ENCODE measurements around the gene BCL11B.
A peak's percentile ranks its signal among the peaks of the same experiment; 100 is the strongest.

BCL11B gene

GRCh38 chr14:99192830-99193229, 79.2 kb downstream of the BCL11B start:
- no peak overlapping the region for H3K4me3 ChIP-seq (replicated peaks; ENCODE audit: low read depth, low read length)
- TF ChIP-seq CTCF (IDR thresholded peaks at IDR 0.05; ENCODE audit: low read length, missing control alignments): no peak
- no peak for DNase-seq (ENCODE audit: low read depth)

- DNase-seq (ENCODE audit: low read depth): peak; percentile 71
- peak overlapping the region; percentile 36 for H3K4me3 ChIP-seq (replicated peaks; ENCODE audit: low read depth, low read length)
- no peak for TF ChIP-seq CTCF (IDR thresholded peaks at IDR 0.05; ENCODE audit: low read length, missing control alignments)
Measured at GRCh38 chr14:99192028-99192621, 79.9 kb downstream of the BCL11B start.

- no peak for DNase-seq (ENCODE audit: low read depth)
- H3K4me3 ChIP-seq (replicated peaks; ENCODE audit: low read depth, low read length): peak overlapping the region; percentile 36
- no peak for TF ChIP-seq CTCF (IDR thresholded peaks at IDR 0.05; ENCODE audit: low read length, missing control alignments)
Measured at GRCh38 chr14:99191395-99192027, 80.5 kb downstream of the BCL11B start.

GRCh38 chr14:99190696-99191394, 81.2 kb downstream of the BCL11B start:
- no peak overlapping the region for H3K4me3 ChIP-seq (replicated peaks; ENCODE audit: low read depth, low read length)
- DNase-seq (ENCODE audit: low read depth): no peak
- no peak for TF ChIP-seq CTCF (IDR thresholded peaks at IDR 0.05; ENCODE audit: low read length, missing control alignments)

- no peak for DNase-seq (ENCODE audit: low read depth)
- no peak for TF ChIP-seq CTCF (IDR thresholded peaks at IDR 0.05; ENCODE audit: low read length, missing control alignments)
- no peak overlapping the region for H3K4me3 ChIP-seq (replicated peaks; ENCODE audit: low read depth, low read length)
Measured at GRCh38 chr14:99189201-99189801, 82.7 kb downstream of the BCL11B start.

- H3K4me3 ChIP-seq (replicated peaks; ENCODE audit: low read depth, low read length): no peak overlapping the region
- DNase-seq (ENCODE audit: low read depth): no peak
- no peak for TF ChIP-seq CTCF (IDR thresholded peaks at IDR 0.05; ENCODE audit: low read length, missing control alignments)
Measured at GRCh38 chr14:99188731-99189191, 83.2 kb downstream of the BCL11B start.
